ENCODE results near the gene C17orf75. TPM values are rescaled to one million over a fixed set of nuclear protein-coding genes. Genes with fewer than 3 reads are reported as not detected.

The C17orf75 gene
- total and polyA plus RNA-seq, 12 donors: 10.7 to 25.6 (median 21.0) TPM

DNA sequence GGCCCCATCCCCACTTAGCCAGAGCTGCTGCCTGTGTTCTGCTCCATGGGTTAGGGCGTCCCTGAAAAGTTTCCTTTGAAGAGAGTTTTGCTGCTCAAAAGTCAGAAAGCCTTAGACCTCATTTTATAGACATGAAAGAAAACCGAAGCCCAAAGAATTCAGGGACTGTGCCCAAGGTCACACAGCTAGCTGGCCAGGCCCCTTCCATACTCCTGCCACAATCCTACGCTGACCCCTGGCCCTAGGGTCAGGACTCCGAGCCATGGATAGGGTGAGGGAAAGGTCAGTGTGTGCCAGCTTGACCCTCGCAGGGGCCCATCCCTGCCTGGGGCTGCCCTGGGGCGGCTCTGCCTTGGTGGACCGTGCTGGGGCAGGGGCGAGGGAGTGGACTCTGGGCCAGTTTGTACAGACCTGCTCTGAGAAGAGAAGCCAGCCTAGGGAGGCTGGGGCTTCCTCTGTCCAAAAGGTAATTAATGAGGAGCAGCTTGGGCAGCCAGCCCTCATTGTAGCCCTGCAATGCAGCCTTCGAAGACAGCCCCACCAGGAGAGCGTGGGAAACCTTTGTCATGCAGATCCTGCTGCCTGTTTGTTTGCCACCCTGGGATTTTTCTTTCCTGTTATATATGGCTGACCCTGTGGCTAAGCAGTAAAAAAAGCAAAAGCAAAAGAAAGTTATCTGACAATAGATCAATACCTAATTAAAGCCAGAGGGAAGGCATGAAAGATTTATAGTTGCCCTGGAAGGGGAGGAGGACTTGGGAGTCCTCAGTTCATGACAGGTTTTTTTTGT, 38.9 kb downstream of the C17orf75 start:
- no peak overlapping the region for H3K27ac ChIP-seq
- H3K4me3 ChIP-seq: no peak overlapping the region
- DNase-seq (no peak), ATAC-seq (peak in 1 of 8 donors; percentile 50)
- intact Hi-C loops (cut with DNase I): no loop called here
- 86 to 88% methylated on average over 10 of the region's 10 CpGs for WGBS, 2 donors
- no peaks in the 10 kb centered on the region for H3K36me3 ChIP-seq
- H3K4me1 ChIP-seq: peaks cover 0 to 9% (median 0%) of the 10 kb centered on the region in 9 donors
- no peak for TF ChIP-seq CTCF (IDR thresholded peaks at IDR 0.05)
- H3K27me3 ChIP-seq: no peaks in the 10 kb centered on the region
- H3K9me3 ChIP-seq: no peaks in the 10 kb centered on the region

DNA sequence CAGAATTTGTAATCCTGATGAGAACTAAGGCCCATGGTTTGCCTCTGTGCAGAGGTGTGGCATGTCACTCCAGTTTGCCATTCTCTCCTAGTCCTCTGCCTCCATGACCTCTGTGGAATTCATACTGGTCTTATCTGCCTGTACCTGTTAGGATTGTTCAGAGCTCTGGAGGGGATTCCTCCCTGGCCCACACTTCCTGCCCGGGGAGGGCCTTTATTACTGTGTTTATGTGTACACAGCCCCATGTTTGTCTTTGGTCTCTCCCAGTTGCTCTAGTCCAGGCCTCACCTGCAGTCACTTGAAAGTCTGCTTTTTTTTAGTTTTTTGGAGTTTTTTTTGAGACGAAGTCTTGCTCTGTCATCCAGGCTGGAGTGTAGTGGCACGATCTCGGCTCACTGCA, 39.9 kb downstream of the C17orf75 start:
- H3K9me3 ChIP-seq: no peaks in the 10 kb centered on the region
- WGBS, 2 donors: 82 to 86% methylated on average over 4 of the region's 4 CpGs
- peaks cover 0 to 9% (median 0%) of the 10 kb centered on the region in 9 donors for H3K4me1 ChIP-seq
- TF ChIP-seq CTCF (IDR thresholded peaks at IDR 0.05): no peak
- H3K36me3 ChIP-seq: no peaks in the 10 kb centered on the region
- intact Hi-C loops (cut with DNase I): no loop called here
- no peak overlapping the region for H3K27ac ChIP-seq
- H3K4me3 ChIP-seq: no peak overlapping the region
- H3K27me3 ChIP-seq: no peaks in the 10 kb centered on the region
- no peak for DNase-seq
- no peak for ATAC-seq

GRCh38 chr17:32299580-32300164, 42.3 kb downstream of the C17orf75 start:
- Histone ChIP-seq H3K27me3 (no peaks in the 10 kb centered on the region), H3K4me3 (no peak overlapping the region), H3K27ac (no peak overlapping the region), H3K9me3 (no peaks in the 10 kb centered on the region), H3K36me3 (no peaks in the 10 kb centered on the region), H3K4me1 (peaks cover 0 to 9% (median 0%) of the 10 kb centered on the region in 9 donors)
- ATAC-seq: no peak
- WGBS, 2 donors: 92 to 94% methylated on average over 7 of the region's 7 CpGs
- no peak for TF ChIP-seq CTCF (IDR thresholded peaks at IDR 0.05)
- intact Hi-C loops (cut with DNase I): no loop called here
- no peak for DNase-seq

DNA sequence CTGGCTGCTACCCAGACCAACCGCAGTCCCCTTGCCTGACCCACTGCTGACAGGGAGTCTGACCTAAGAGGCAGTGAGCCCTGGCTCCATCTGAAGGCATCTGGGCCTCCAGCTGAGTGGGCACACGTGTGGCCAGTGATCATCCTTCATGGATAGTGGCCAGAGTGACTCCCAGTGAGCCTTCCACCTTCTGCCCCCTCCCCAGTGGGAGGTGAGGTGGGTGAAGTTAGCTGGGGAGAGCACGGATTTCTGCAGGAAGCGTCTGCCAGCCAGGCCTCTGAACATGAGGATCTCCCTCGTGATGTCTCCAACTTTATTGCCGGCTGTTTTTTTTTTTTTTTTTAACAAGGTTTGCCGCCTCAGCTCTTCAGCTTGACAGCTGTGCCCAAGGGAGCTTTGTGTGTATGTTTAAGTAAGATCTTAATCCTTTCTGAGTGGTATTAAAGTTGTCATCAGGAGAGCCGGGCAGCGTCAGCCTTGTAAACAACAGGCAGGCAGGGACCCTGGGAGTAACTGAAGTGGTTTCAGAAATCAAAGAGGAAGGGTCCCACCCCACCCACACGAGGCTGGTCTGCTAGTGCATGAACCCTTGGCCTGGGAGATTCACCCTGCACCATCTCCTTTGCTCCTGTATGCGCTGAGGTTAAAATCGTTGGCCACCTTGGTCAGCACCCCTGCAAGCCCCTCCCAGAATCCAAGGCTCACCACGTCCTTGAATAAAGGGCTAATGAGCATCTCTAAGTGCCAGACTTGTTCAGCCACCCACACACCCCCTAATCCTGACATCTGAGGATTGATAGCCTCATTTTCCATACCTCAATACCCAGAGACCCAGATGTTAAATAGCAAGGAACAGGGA, 43.0 kb downstream of the C17orf75 start:
- Histone ChIP-seq H3K27ac (no peak overlapping the region), H3K9me3 (no peaks in the 10 kb centered on the region), H3K36me3 (no peaks in the 10 kb centered on the region), H3K27me3 (no peaks in the 10 kb centered on the region), H3K4me3 (no peak overlapping the region), H3K4me1 (peaks cover 0 to 5% (median 0%) of the 10 kb centered on the region in 9 donors)
- TF ChIP-seq CTCF (IDR thresholded peaks at IDR 0.05): no peak
- ATAC-seq (peak in 1 of 8 donors; percentile 48), DNase-seq (no peak)
- intact Hi-C loops (cut with DNase I): no loop called here
- WGBS, 2 donors: 53 to 63% methylated on average over 13 of the region's 13 CpGs

All from heart right ventricle (tissue), 16 donors.